Measurements from ENCODE around the gene COX5A. TPM values are rescaled to one million over a fixed set of nuclear protein-coding genes. Genes with fewer than 3 reads are reported as not detected.

The COX5A gene
- total and polyA plus RNA-seq, 2 donors, result 65.5 to 191 TPM

DNA sequence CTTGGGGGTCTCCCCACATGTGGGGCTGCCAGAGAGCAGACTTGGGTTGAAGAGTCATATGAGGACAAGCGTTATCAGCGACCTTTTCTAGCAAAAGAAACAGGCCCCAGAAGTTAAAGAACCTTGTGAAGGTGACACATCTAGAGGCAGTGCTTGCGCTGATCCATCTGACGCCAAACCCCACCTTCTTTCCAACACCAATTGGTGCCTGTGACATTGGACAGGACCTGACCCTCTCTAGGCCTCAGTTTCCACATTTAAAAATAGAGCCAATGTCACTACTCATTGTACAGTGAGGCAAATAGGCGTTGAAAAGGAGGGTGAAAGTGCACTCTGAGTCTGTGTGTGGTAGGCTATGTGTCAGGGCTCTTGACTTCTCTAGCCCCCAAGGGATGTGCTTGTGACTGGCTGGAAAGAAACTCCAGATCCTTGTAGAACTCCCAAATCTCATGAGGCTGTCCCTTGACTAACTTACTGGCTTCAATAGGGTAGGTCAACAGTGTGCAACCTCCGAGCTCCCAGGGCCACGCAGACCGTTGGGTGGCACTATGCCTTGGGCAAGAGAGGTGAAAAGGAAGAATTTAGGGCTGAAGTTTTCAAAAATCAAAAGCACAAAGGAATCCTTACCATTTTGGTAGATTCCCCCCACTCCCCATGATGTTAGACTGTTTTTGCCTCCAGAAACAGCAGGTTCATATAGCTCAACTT lies 30.6 kb downstream of the COX5A start:
- peaks cover 4 to 21% of the 10 kb centered on the region in 2 donors for H3K36me3 ChIP-seq (ENCODE audit: control insufficient read depth in 2 of 2, insufficient read depth in 2 of 2, low read length in 1 of 2)
- 66% methylated on average over 8 of the region's 8 CpGs for whole genome bisulfite sequencing

DNA sequence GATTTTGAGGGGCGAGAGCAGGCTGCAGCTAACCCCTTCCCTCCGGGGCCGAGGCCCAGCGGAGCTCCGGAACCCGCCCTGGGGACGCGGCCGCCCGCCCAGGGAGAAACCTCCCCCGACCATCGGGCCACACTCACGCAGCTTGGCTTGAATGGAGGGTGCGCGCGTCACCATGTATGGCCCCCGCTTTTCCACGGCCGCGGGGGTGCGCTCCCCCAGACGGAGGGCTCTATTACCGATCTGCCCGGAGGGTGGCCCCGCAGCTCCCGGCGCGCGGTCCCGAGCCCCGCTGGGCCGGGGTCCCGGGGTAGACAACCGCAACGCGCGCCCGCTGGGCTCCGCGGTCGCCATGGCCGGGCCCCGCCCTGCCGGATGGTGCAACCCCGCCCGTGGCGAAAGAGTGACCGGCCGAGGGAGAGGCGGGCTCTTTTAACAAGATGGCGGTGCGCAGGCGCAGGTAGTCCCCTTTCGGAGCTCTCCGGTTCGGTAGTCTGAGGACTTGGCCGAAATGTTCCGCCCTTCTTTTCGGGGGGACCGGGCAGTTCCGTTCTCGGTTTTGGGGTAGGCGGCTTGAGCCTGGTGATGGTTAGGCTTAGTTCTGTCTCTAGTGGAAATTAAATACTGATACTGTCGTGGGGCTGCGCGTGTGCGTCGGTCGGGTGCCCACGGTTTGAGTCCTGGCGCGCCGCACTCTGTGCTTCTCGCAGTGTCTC lies 31.3 kb downstream of the COX5A start, which contains the start of gene FAM219B:
TSS of gene FAM219B (minus strand) at position 402 of the 713 bp plus-strand sequence. CDS start at position 351, 51 bp downstream.
- H3K27me3 ChIP-seq (ENCODE audit: control insufficient read depth in 2 of 2, insufficient read depth in 1 of 2, low read length in 1 of 2), result no peaks in the 10 kb centered on the region
- under 1% methylated on average over 74 of the region's 74 CpGs for WGBS
- no peaks in the 10 kb centered on the region for H3K9me3 ChIP-seq (ENCODE audit: control insufficient read depth in 2 of 2, insufficient read depth in 1 of 2, low read length in 1 of 2)
- peak within 1 kb of the TSS; percentile 88 to 94 for H3K4me3 ChIP-seq (ENCODE audit: low read length in 2 of 2)
- peaks cover 12 to 18% of the 10 kb centered on the region in 2 donors for H3K4me1 ChIP-seq (ENCODE audit: control insufficient read depth in 2 of 2, insufficient read depth in 2 of 2, low read length in 2 of 2)
- peaks cover 0 to 21% of the 10 kb centered on the region in 2 donors for H3K36me3 ChIP-seq (ENCODE audit: control insufficient read depth in 2 of 2, insufficient read depth in 2 of 2, low read length in 1 of 2)
- peak in 5 of 9 donors; percentile 38 to 74 (median 49) for DNase-seq (ENCODE audit: low read depth in 6 of 9, low spot score in 9 of 9)
- H3K27ac ChIP-seq (ENCODE audit: low read depth in 1 of 2, low read length in 1 of 2), result peak within 1 kb of the TSS; percentile 57 to 80

More for the DNA sequence above, 30.6 kb downstream of the COX5A start:
- DNase-seq (ENCODE audit: low read depth in 6 of 9, low spot score in 9 of 9), result no peak
- Histone ChIP-seq H3K27ac (ENCODE audit: low read depth in 1 of 2, low read length in 1 of 2) (peak overlapping the region; percentile 1 to 54), H3K9me3 (ENCODE audit: control insufficient read depth in 2 of 2, insufficient read depth in 1 of 2, low read length in 1 of 2) (no peaks in the 10 kb centered on the region), H3K27me3 (ENCODE audit: control insufficient read depth in 2 of 2, insufficient read depth in 1 of 2, low read length in 1 of 2) (no peaks in the 10 kb centered on the region), H3K4me3 (ENCODE audit: low read length in 2 of 2) (peak overlapping the region; percentile 88 to 94), H3K4me1 (ENCODE audit: control insufficient read depth in 2 of 2, insufficient read depth in 2 of 2, low read length in 2 of 2) (peaks cover 12 to 18% of the 10 kb centered on the region in 2 donors)

DNA sequence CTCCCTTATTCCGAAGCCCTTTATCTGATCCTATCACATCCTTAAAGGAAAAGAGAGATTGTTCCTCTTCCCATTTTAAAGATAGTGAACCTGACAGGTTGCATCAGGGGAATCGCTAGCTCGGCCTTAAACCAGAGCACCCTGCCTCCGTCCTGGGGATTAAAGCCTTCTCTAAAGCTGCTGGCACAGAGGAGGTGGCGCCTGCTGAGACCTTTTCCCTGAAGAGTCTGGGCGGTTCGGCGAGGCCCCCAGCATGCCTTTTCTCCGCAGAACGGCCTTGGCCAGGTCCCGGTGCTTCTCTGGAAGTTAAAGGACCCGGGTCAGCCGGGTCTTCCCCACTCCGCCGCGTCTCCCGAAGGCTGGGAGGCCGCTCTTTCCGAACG lies 31.8 kb downstream of the COX5A start:
- Histone ChIP-seq H3K27ac (ENCODE audit: low read depth in 1 of 2, low read length in 1 of 2) (peak overlapping the region; percentile 57 to 80), H3K27me3 (ENCODE audit: control insufficient read depth in 2 of 2, insufficient read depth in 1 of 2, low read length in 1 of 2) (no peaks in the 10 kb centered on the region), H3K36me3 (ENCODE audit: control insufficient read depth in 2 of 2, insufficient read depth in 2 of 2, low read length in 1 of 2) (peaks cover 0 to 22% of the 10 kb centered on the region in 2 donors), H3K4me3 (ENCODE audit: low read length in 2 of 2) (peak overlapping the region; percentile 88 to 94), H3K4me1 (ENCODE audit: control insufficient read depth in 2 of 2, insufficient read depth in 2 of 2, low read length in 2 of 2) (peaks cover 12 to 22% of the 10 kb centered on the region in 2 donors), H3K9me3 (ENCODE audit: control insufficient read depth in 2 of 2, insufficient read depth in 1 of 2, low read length in 1 of 2) (no peaks in the 10 kb centered on the region)
- peak in 1 of 9 donors; percentile 60 for DNase-seq (ENCODE audit: low read depth in 6 of 9, low spot score in 9 of 9)
- under 1% methylated on average over 20 of the region's 20 CpGs for WGBS

DNA sequence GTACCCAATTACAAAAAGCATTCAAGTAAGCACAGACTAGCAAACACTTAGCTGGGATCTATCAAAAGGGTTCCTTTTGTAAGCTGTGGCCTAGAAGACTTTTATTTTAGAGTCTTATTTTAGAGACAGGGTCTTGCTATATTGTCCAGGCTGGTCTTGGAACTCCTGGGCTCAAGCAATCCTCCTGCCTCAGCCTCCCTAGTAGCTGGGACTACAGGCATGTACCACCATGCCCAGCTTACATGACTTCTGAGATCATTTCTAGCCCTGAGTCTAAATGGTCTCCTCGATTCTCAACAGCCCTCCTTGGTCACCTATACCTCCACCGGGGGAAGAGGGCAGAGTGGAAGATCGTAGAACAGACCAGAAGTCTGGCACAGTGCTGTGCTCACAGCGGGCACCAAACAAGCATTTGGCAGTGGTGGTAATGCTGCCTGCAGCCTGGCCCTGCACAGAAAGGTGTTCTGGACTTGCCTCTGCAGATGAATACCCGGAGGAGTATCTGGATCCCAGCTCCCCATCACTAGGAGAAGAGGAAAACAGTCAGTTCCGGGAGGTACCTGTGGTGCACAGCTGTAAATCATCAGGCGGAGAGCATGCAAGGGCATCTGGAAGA lies 33.6 kb downstream of the COX5A start:
- H3K36me3 ChIP-seq (ENCODE audit: control insufficient read depth in 2 of 2, insufficient read depth in 2 of 2, low read length in 1 of 2), result peaks cover 0 to 37% of the 10 kb centered on the region in 2 donors
- no peaks in the 10 kb centered on the region for H3K9me3 ChIP-seq (ENCODE audit: control insufficient read depth in 2 of 2, insufficient read depth in 1 of 2, low read length in 1 of 2)
- peaks cover 12 to 22% of the 10 kb centered on the region in 2 donors for H3K4me1 ChIP-seq (ENCODE audit: control insufficient read depth in 2 of 2, insufficient read depth in 2 of 2, low read length in 2 of 2)
- no peaks in the 10 kb centered on the region for H3K27me3 ChIP-seq (ENCODE audit: control insufficient read depth in 2 of 2, insufficient read depth in 1 of 2, low read length in 1 of 2)
- DNase-seq (ENCODE audit: low read depth in 6 of 9, low spot score in 9 of 9), result no peak
- no peak overlapping the region for H3K4me3 ChIP-seq (ENCODE audit: low read length in 2 of 2)
- 99% methylated on average over 7 of the region's 7 CpGs for WGBS
- no peak overlapping the region for H3K27ac ChIP-seq (ENCODE audit: low read depth in 1 of 2, low read length in 1 of 2)

DNA sequence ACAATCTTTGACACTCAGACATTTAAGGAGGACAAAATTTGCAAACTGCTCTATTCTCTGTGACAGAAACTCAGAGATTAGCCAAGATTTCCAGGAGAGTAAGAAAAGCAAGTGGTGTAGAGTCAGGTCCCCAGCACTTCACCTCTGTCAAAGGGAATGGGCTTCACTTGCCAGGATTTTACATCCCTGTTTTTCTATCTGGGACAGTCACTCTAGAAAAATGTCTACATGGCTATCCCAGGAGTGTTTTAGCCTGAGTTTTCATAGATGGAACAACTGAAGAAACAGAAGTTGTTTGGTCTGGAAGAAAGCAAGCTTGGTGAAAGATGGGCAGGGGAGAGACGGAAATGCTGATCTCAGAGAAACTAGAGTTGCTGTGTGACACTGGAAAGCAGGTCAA lies 34.2 kb downstream of the COX5A start:
- no peaks in the 10 kb centered on the region for H3K27me3 ChIP-seq (ENCODE audit: control insufficient read depth in 2 of 2, insufficient read depth in 1 of 2, low read length in 1 of 2)
- H3K36me3 ChIP-seq (ENCODE audit: control insufficient read depth in 2 of 2, insufficient read depth in 2 of 2, low read length in 1 of 2), result peaks cover 0 to 37% of the 10 kb centered on the region in 2 donors
- DNase-seq (ENCODE audit: low read depth in 6 of 9, low spot score in 9 of 9), result no peak
- H3K27ac ChIP-seq (ENCODE audit: low read depth in 1 of 2, low read length in 1 of 2), result no peak overlapping the region
- 97% methylated on average over 1 of the region's 1 CpG for WGBS
- H3K4me3 ChIP-seq (ENCODE audit: low read length in 2 of 2), result no peak overlapping the region
- no peaks in the 10 kb centered on the region for H3K9me3 ChIP-seq (ENCODE audit: control insufficient read depth in 2 of 2, insufficient read depth in 1 of 2, low read length in 1 of 2)
- peaks cover 12 to 22% of the 10 kb centered on the region in 2 donors for H3K4me1 ChIP-seq (ENCODE audit: control insufficient read depth in 2 of 2, insufficient read depth in 2 of 2, low read length in 2 of 2)

DNA sequence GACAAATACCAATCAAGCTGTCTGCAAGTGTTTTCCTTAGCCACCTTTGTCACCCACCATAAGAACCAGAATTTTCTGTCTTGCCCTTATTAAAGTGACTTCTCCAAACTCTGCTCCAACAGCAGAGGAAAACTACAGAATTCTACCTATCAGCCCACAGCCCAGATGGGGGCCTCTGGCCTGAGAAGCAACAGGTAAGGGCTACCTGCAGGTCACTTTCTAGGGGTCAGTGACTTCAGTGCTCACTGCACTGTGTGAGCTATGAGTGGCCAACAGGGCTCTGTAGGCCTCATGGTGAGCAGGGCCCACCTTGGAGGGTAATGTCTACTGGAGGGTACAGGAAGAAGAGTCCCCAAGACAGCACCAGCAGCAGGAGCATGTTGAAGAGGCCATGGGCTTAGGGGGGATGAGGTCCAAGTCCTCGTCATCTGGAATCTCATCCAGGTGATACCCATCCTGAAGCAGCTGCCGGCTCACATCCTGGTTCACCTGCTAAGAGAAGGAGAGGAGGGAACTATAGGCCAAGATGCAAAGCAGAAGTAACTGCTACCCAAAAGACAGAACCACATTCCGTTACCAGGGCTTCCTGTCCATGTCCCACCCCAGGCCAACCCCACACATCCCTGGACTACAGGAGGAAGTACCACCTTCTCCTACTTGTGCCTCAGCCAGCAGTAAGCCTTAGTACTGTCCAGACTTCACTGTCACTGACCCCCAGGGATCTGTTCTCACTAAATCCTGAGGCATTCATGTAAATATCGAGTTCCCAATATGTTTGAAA lies 35.4 kb downstream of the COX5A start:
- H3K27ac ChIP-seq (ENCODE audit: low read depth in 1 of 2, low read length in 1 of 2), result no peak overlapping the region

DNA sequence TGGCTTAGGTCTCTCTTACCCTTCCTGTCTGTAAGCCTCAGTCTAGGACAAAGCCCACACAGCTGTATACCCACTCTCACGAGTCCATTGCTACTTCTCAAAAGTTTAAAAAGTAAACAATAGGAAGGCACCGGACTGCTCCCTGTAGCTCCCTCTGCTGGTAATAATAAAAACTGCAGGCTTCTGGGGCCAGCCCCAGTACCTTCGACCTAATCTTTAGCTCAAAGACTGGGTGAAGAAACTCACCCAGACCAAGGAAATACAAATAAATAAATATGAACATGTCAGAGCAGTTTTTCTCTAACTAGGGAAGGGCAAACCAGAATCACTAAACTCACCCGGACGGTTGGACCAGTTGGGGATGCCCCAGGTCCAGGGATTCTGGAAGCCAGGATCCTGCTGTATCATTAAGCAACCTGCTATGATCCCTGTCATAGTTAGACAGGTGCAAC lies 36.2 kb downstream of the COX5A start:
- H3K4me3 ChIP-seq (ENCODE audit: low read length in 2 of 2), result no peak overlapping the region
- 38% methylated on average over 5 of the region's 5 CpGs for WGBS
- no peak overlapping the region for H3K27ac ChIP-seq (ENCODE audit: low read depth in 1 of 2, low read length in 1 of 2)
- peaks cover 2 to 45% of the 10 kb centered on the region in 2 donors for H3K36me3 ChIP-seq (ENCODE audit: control insufficient read depth in 2 of 2, insufficient read depth in 2 of 2, low read length in 1 of 2)
- H3K4me1 ChIP-seq (ENCODE audit: control insufficient read depth in 2 of 2, insufficient read depth in 2 of 2, low read length in 2 of 2), result peaks cover 6 to 15% of the 10 kb centered on the region in 2 donors
- peak in 4 of 9 donors; percentile 31 to 62 (median 50) for DNase-seq (ENCODE audit: low read depth in 6 of 9, low spot score in 9 of 9)
- H3K9me3 ChIP-seq (ENCODE audit: control insufficient read depth in 2 of 2, insufficient read depth in 1 of 2, low read length in 1 of 2), result no peaks in the 10 kb centered on the region
- no peaks in the 10 kb centered on the region for H3K27me3 ChIP-seq (ENCODE audit: control insufficient read depth in 2 of 2, insufficient read depth in 1 of 2, low read length in 1 of 2)

More for the DNA sequence above, 35.4 kb downstream of the COX5A start:
- Histone ChIP-seq H3K4me1 (ENCODE audit: control insufficient read depth in 2 of 2, insufficient read depth in 2 of 2, low read length in 2 of 2) (peaks cover 10 to 21% of the 10 kb centered on the region in 2 donors), H3K4me3 (ENCODE audit: low read length in 2 of 2) (no peak overlapping the region), H3K27me3 (ENCODE audit: control insufficient read depth in 2 of 2, insufficient read depth in 1 of 2, low read length in 1 of 2) (no peaks in the 10 kb centered on the region), H3K9me3 (ENCODE audit: control insufficient read depth in 2 of 2, insufficient read depth in 1 of 2, low read length in 1 of 2) (no peaks in the 10 kb centered on the region), H3K36me3 (ENCODE audit: control insufficient read depth in 2 of 2, insufficient read depth in 2 of 2, low read length in 1 of 2) (peaks cover 0 to 45% of the 10 kb centered on the region in 2 donors)
- WGBS, result 89% methylated on average over 4 of the region's 4 CpGs
- DNase-seq (ENCODE audit: low read depth in 6 of 9, low spot score in 9 of 9), result no peak

DNA sequence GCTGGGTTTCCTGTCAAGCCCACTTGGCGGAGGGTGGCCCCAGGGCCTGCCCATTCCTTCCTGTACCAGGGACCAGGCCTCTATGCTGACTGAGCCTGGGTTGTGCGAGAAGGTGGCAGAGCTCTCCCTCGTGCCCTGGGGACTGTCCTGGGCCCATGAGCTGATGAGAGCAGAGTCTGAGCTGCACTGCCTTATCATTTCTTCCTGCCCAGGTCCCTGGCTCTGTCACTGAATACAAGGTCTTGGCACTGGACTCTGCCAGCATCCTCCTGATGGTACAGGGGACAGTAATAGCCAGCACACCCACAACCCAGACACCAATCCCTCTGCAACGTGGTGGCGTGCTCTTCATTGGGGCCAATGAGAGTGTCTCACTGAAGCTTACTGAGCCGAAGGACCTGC lies 40.6 kb downstream of the COX5A start:
- no peaks in the 10 kb centered on the region for H3K9me3 ChIP-seq (ENCODE audit: control insufficient read depth in 2 of 2, insufficient read depth in 1 of 2, low read length in 1 of 2)
- H3K4me3 ChIP-seq (ENCODE audit: low read length in 2 of 2), result no peak overlapping the region
- H3K27ac ChIP-seq (ENCODE audit: low read depth in 1 of 2, low read length in 1 of 2), result no peak overlapping the region
- H3K36me3 ChIP-seq (ENCODE audit: control insufficient read depth in 2 of 2, insufficient read depth in 2 of 2, low read length in 1 of 2), result peaks cover 9 to 51% of the 10 kb centered on the region in 2 donors
- DNase-seq (ENCODE audit: low read depth in 6 of 9, low spot score in 9 of 9), result no peak
- no peaks in the 10 kb centered on the region for H3K27me3 ChIP-seq (ENCODE audit: control insufficient read depth in 2 of 2, insufficient read depth in 1 of 2, low read length in 1 of 2)
- 90% methylated on average over 6 of the region's 6 CpGs for WGBS
- H3K4me1 ChIP-seq (ENCODE audit: control insufficient read depth in 2 of 2, insufficient read depth in 2 of 2, low read length in 2 of 2), result peaks cover 0 to 4% of the 10 kb centered on the region in 2 donors
